HG02938 (cell line): Measurements from ENCODE around the gene AGTPBP1.

Experiments used
- ATAC-seq: cut with Tn5 transposase; IDR thresholded peaks from one replicate; pipeline ENCODE4 v1.9.1; 2021; ENCODE audit warnings: mild to moderate bottlenecking, moderate library complexity; ENCODE audit not compliant: unreplicated experiment

Gene AGTPBP1

DNA sequence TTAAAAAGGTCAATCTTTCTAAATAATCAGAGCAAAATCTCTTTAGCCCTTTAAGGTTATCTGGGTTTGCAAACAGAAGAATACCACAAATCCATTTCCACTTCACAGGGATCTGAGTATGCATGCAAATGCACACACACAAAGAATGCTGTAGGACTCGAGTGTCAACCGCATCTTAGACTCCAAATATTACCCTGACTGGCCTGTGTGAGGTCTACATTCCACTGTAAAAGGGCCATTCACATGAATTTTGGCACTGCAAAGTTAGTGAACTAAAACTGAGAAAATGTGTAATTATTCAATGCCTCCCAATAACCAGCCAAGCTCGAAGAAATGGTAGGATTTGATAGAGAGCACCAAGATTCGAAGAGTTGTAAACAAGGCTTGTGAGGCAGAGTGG lies 199.9 kb downstream of the AGTPBP1 start:
- ATAC-seq = no peak

DNA sequence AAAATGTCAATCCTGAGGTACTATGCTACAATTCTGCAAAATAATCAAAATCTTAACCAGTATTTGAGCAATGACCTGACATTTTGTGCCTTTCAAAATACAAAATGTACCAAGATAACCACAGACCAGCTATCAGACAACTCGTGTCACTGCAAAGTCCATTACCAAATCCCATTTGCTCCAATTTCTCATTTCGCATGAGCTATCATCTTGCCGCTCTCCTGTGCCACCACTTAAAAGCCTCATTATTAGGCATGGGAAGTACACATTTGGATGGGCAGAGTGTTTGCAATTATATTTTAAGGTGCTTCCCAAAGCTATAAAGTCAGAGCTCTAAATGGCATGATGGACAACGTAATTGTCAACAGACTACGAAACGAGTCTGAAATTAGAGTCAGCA lies 205.2 kb downstream of the AGTPBP1 start:
- no peak for ATAC-seq

DNA sequence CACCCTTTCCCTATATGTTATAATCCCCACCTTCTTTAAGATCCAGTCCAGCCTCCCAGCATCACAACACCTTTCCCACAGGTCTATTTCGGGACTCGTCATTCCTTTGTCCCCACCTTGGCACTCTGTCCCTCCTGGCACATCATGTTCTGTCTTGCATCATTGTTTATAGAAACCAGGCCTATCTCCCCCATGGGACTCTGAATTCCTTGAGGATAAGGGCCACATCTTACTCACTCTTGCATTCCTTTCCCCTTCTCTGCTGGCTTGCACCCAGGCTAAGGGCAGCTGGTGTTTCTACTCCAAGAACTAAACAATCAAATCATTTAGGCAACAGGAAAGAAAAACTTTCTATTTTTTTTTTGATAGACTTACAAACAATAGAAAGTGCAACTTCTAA lies 205.7 kb downstream of the AGTPBP1 start:
- ATAC-seq = no peak

DNA sequence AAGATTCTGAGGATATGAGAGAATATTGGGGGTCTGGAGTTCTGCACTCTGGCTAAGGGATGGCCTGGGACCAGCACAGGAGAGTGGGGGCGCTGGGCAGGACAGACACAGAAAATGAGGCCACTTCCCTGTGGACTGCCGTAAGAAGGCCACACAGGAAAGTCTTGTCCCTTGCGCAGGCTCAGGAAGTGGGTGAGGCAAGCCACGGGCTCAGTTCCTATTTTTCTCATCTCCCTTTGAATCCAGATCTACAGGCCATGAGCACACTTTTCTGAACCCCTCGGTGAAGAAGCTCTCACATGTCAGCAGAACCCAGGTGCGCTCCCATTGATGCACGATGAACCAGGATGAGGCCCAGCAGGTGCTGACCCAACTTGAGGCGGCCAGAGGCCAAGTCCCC lies 207.4 kb downstream of the AGTPBP1 start:
- ATAC-seq = no peak

DNA sequence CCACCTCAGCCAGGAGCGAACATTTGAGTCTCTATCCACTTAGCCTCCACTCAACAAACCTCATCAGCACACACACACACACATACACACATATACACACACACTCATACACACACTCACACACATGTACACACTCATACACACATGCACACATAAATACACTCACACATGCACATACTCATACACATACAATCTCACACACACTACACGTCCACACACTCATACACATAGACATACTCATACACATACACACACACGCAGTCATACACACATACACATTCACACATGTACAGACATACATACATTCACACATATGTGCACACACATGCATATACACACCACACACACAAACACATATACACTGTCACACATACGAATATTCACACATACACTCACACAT lies 208.2 kb downstream of the AGTPBP1 start:
- ATAC-seq = no peak

DNA sequence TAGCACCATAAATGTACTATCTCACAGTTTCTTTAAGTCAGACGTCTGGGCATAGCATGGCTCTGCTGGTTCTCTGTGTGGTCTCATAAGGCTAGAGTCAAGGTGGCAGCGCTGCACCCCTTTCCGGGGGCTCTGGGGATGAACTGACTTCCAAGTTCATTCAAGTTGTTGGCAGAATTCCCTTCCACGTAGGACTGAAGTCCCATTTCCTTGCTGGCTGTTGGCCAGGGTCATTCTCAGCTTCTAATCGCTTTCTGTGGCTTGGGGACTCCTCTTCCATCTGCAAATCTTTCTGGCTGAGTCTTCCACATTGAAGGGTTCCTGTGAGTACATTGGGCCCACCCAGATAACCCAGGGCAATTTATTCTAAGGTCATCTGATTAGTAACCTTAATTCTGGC lies 211.0 kb downstream of the AGTPBP1 start:
- ATAC-seq = no peak

DNA sequence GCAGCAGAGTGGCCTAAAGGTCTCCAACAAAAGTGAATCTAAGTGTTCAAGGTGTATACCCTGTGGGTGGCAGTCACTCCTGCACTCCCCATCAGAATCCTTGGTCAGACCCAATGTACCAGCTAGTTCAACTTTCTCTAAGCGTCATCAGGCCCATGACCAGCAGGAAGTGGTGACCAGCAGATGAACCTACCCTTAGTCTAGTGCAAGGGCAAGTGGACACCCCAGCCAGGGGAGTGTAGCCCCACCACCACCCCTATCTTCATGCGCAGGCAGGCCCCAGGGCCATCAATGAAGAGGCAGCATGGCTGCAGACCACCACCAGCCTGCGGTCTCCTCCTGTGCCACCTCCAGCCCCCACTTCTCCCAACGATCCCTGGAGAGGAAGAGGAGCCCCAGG lies 213.1 kb downstream of the AGTPBP1 start:
- no peak for ATAC-seq

DNA sequence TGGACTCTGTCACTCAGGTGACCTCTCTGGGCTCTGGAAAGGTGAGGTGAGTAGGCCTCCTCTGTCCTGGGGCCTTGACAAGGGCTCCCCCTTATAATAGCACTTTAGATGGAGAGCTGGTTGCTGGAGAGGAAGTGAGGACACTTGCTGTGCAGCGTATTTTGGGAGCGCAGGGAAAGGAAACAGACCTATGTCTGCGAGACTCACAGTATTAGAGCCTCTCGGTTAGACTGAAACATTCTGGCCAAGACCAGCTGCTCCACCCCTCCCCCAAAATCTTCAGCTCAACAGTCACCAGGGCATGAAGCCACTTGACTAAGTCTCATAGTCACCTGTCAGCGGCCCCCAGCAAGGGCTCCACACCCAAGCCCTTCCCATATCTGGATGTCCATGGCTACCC lies 213.6 kb downstream of the AGTPBP1 start:
- ATAC-seq = no peak

DNA sequence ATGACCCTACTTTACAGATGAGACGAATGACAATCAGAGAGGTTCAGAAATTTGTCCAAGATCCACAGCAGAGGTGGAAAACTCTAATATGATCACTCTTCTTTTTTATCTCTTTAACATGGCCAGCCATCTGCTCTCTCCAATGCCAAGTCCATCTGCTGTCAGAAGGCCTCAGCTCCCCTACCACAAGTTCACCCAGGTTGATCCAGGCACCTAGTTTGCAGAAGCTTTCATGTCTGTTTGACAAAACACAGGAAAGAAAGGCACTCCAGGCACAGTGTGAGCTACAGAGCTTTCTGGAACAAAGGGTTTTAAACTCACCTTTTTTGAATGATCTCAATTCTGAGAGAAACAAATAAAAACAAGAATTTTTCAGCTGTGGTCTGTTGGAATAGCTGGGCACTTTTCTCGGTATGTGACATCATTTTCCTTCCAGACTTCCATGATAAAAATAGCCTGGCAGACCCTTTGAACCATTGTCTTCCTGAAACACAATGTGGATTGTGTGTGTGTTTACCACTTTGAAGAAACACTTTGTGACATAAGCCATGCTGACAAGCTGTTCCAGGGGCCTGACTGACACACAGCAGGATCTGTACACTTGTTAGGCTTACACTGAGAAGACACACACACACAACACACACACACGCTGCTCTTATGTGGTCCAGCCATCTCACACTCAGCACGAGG lies 214.3 kb downstream of the AGTPBP1 start:
- no peak for ATAC-seq

DNA sequence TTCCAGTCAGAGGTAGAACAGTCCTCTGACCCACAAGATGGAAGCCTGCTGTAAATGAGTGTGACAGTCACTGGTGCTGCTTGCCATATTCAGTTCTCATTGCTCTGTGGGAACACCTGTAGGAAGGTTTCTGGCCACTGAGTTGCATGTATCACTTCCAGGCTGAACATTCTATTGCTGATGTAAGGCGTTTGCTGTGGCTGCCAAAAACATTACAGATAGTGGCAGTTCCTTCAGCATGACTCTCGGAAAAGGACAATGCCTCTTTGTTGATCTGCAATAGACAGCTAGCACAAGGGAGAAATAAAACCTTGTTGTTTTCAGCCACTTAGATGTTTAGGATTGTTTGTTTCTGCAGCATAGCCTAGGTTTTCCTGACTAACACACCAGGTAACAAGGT lies 217.2 kb downstream of the AGTPBP1 start:
- ATAC-seq = no peak

DNA sequence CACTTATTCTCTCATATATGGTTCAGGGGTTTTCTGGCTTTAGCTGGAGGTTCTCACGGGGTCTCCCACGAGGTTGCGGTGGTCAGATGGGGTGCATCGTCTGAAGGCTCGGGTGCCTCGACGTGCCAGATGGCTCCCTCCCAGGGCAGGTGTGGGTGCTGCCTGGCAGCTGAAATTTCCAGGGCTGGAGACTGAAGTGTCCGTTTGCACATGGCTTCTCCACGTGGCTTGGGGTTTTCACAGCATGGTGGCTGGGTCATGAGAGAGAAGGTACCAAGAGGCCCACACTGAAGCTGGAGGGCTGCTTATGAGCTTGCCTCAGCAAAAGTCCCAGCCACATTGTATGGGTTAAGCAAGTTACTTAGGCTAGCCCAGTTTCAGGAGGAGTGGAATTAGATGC lies 218.6 kb downstream of the AGTPBP1 start:
- ATAC-seq = no peak

DNA sequence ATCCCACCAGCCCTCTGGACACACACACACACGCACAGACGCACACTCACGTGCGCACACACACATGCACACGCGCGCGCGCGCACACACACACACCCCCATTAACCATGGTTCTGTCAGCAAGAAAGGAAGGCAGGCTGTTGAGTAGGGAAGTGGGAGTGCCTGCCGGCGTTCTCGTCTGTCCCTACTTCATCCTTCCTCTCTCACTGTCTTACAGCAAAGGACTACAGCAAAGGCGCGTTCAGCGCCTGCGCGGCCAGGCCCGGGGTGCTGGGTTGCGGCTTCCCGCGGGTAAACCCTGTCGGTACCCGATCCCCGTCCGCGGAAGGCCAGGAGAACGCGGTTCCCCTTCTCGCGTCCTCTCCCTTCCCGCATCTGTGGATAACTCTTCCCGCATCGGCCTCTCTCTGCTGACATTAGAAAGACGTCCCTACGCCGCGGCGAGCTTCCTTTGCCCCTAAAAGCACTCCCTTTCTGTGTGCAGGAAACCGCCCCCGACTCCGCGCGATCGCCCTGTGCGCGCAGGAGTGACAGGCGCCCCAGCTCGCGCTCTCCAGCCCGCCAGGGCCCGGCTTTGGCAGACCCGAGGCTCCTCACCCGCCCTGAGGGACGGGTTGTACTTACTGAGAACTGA lies 219.2 kb downstream of the AGTPBP1 start:
- ATAC-seq = no peak

DNA sequence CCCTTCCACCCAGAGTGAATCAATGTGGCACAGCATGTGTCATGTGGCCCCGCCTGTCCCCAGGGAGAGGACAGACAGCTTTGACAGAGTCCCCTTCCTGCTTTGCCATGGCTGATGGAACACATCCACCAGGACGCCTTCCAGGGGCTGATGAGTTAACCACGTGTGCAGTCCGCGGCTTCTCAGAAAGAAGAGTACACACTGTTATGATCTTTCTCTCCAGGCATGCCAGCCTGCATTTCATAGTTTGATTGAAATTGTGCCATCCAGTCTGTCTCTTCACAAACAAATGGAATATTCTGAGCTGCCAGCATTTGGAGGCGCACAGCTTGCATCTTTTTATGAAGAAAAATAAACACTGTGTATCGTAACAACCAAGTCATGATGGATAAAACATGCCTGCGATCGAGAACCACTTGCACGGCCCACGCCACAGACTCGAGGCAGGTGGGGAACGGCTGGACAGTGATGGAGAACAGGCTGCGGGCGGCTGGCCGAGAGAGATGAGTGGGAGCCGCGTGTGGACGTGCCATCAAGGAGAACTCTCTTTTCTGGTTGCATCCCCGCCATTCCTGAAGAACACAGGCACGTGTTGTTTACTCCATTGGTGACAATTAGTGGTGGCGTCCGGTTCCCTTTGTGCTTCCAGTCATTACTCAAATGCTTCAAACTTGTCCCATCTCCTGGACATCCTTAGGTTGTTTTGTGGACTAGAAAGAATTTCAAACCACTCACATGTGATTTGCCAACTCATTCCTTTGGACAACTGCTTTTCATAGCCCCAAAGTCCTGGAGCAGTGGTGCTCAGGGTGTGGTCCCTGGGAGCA lies 220.2 kb downstream of the AGTPBP1 start:
- no peak for ATAC-seq

DNA sequence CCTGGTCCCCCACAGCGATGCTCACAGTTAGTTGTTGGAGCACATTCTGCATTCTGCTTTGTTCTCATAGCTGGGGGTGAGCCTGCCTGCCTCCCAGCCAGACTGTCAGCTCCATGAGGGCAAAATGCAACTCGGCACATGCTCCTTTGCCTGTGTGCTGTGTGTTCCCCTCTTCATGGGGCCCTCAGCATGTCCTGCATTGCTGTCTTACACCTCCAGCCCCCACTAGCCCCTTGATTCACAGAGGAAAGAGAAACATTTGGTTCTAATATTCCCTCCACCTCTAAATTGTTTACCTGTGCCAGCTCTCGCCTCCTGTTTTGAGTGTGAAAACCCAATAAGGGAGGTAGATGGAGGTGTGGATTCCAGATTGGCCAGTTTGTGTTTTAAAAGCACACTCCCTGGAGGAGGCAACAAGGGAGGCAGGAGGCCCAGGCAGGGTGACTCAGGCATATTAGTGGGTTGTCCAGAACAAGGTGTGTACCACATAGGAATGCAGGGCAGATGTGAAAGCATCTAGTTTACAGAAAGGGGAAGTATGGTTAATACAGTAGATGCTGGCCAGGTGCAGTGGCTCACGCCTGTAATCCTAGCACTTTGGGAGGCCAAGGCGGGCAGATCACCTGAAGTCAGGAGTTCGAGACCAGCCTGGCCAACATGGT lies 224.6 kb downstream of the AGTPBP1 start:
- ATAC-seq = no peak

DNA sequence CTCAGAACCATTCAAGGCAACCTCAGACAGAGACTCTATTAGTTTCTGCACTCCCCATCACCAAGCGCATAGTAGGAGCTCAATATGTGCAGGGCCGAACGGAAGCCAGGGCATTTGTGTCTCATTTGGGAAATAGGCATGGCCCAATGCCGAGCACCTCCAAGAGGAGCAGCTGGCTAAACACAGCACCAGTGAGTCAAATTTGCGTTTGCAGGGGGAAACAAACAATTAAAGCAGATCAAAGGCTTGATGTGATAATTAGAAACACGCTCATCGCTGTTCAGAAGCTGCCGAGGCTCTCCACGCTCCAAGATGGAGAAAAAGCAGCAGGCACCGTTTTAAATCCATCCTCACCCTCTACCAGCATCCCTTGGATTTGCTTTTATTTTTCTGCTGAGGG lies 225.3 kb downstream of the AGTPBP1 start:
- ATAC-seq = no peak

DNA sequence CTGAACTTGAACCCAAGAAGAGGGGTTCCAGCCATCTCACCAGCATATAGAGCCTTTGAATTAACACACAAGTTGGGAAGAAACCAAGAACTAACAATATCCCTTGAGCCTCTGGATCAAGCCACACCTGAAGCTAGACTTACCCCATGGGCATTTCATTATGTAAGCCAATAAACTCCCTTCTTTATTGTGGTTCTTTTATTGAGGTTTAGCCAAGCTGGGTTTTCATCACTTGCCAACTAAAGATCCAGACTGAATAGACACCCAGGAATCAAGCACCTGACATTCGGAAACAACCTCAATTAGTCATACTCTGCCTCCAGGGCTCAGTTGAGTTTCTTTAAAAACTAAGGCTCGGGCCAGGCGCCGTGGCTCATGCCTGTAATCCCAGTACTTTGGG lies 226.7 kb downstream of the AGTPBP1 start:
- no peak for ATAC-seq

DNA sequence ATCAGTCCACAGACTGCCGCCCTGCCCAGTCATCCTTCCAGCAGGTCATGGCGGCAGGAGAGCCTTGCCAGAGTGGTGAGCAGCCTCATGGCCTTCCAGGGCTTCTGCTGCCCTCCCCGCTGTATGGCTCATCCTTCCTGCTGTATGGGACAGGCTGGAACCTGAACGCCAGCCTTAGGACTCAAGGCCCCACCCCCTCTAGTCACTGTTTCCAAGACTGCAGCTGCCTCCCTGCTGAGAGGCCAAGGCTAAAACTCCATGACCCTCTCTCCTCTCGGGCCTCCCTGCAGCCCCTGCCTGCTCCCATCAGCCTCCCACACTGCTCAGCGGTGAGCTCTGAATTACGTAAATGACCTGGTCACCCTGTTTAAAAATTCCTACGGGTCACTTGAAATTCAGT lies 227.5 kb downstream of the AGTPBP1 start:
- no peak for ATAC-seq

DNA sequence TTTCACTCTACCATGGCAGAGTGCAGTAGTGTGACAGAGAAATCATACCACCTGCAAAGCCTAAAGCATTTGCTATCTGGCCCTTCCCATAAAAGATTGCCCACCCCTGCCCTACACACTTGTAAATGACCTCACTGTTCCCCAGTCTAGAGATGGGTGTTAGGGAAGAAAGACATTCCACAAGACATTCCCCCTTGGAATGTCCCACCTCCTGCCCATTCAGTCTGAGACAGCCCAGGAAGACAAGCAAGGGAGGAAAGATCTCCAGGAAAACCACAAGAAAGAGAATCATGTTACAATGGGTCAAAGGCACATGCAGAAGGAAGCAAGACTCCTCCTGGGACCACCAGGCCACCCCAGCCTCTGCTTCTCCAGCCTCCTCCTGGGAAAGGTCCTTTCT lies 230.0 kb downstream of the AGTPBP1 start:
- no peak for ATAC-seq

DNA sequence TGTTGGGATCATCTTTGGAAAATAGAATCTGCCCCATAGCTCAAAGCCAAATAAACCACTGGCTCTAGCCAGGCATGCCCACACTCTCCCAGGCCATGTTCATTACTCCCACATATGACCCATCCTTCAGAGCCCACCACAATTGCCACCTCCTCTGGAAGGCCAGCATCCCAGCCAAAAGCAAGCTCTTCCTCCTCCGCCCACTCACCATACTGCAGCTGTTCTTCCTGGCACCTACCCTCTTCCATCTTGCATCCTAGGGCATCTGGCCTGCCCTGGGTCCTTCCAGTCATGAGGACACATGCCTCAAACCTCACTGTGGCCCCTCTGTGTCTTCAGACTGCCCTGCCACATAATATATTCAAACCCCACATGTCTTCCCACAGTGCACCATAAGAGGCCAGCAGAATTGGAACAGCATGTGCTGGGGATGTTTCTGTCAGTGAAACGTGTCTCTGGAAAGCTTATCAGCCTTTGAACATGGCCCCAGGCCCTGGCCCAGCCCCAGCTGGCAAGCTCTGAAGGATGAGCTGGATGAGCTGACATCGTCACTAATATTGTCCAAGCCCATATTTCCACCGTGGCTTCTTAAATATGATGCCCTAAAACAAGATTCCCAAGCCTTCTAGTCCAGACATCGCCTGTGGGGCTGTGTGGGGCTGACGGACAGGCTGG lies 230.8 kb downstream of the AGTPBP1 start:
- ATAC-seq = no peak

DNA sequence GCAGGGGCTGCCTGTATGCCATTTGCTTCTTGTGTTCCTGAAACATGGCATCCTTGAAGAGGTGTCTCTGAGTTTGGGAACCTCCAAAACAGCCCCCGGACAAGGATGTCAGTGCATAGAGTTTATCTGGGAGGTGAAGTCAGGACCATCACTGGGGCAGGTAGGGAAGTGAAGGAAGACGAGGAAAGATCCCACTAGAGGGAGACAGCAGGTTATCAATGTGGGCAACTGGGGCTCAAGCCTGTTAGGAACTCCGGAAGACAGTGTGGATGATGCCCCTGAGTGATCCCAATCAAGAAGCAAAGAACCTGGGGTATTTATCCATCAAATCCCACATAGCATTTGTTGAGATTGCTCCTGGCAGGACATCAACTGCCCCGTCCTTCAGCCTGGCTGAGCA lies 233.1 kb downstream of the AGTPBP1 start:
- ATAC-seq = no peak

DNA sequence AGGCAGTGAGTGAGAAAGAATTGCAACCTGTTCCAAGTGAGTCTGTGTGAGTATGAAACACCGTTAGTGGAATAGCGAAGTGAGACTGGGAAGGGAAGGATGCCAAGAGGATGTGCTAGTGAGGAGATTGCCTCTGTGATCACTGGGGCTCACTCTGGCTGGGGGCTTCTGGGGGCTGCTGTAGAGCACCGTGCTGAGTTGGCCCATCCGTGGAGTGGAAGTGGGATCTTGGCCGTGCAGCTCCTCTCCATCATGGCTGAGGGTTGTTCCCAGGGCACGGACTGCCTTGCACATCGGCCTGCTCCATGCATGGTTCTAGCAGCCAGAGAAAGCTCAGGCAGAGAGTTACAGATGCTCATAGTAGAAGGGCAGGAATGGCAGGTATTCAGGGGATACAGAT lies 236.1 kb downstream of the AGTPBP1 start:
- ATAC-seq = no peak
